Adrenal gland (tissue), 5 donors: ENCODE results near the gene ZNF148.

Experiments
- POLR2A ChIP-seq, 2 donors: fragments of 450-650 bp; IDR thresholded peaks; one replicate each; pipeline ENCODE4 v1.6.1; 2017; ENCODE audit warnings: antibody characterized with exemption in 2 of 2, mild to moderate bottlenecking in 2 of 2, moderate library complexity in 1 of 2
- TF ChIP-seq, protein P1 (sequence below), 6 experiments: fragments of 450-650 bp in 4 of 6; fragments of 200-600 bp in 2 of 6; sonication (generic) in 1 of 6; IDR thresholded peaks; 1 replicate in 5 of 6; 2 replicates in 1 of 6; pipeline versions ENCODE4 v1.5.1 to v1.8.0; 2016 to 2021; ENCODE audit warnings: antibody characterized with exemption in 6 of 6, mild to moderate bottlenecking in 2 of 6, moderate library complexity in 1 of 6
- donor health status: DM: no; HTN: no; CAD: no.

GRCh38 chr3:125207507-125207906 is 167.6 kb downstream of the ZNF148 start:
- TF ChIP-seq, protein P1, sequence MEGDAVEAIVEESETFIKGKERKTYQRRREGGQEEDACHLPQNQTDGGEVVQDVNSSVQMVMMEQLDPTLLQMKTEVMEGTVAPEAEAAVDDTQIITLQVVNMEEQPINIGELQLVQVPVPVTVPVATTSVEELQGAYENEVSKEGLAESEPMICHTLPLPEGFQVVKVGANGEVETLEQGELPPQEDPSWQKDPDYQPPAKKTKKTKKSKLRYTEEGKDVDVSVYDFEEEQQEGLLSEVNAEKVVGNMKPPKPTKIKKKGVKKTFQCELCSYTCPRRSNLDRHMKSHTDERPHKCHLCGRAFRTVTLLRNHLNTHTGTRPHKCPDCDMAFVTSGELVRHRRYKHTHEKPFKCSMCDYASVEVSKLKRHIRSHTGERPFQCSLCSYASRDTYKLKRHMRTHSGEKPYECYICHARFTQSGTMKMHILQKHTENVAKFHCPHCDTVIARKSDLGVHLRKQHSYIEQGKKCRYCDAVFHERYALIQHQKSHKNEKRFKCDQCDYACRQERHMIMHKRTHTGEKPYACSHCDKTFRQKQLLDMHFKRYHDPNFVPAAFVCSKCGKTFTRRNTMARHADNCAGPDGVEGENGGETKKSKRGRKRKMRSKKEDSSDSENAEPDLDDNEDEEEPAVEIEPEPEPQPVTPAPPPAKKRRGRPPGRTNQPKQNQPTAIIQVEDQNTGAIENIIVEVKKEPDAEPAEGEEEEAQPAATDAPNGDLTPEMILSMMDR (IDR thresholded peaks at IDR 0.05): no peak
- no peak for TF ChIP-seq POLR2A (IDR thresholded peaks at IDR 0.05)
